T-helper 17 cell (primary cell): Measurements from ENCODE around the gene TRMT1. TPM values are rescaled to one million over a fixed set of nuclear protein-coding genes. Genes with fewer than 3 reads are reported as not detected.

Experiments
- ATAC-seq: fragments of 150-1000 bp; cut with Tn5 transposase; 2 replicates; pipeline ENCODE4 v1.10.0; 2021; ENCODE audit warnings: mild to moderate bottlenecking, moderate library complexity
- DNase-seq, 3 donors: peaks; one replicate each; pipeline versions ENCODE4 v3.0.0 to v3.0.0-alpha.2; 2020 to 2021
- H3K9me3 ChIP-seq: one replicate; pipeline ENCODE4 v1.7.0; 2013; ENCODE audit warnings: low read length, mild to moderate bottlenecking; ENCODE audit not compliant: control insufficient read depth, poor library complexity, severe bottlenecking
- H3K27ac Mint-ChIP-seq: one replicate; pipeline ENCODE4 v1.8.0; 2022; ENCODE audit warnings: mild to moderate bottlenecking, moderate library complexity, mixed read lengths
- H3K27me3 Mint-ChIP-seq: one replicate; pipeline ENCODE4 v1.8.0; 2022; ENCODE audit warnings: mixed read lengths
- H3K36me3 Mint-ChIP-seq: one replicate; pipeline ENCODE4 v1.8.0; 2022; ENCODE audit warnings: low read depth, mixed read lengths
- H3K4me1 Mint-ChIP-seq: one replicate; pipeline ENCODE4 v1.8.0; 2022; ENCODE audit warnings: mild to moderate bottlenecking, mixed read lengths
- H3K4me3 Mint-ChIP-seq: one replicate; pipeline ENCODE4 v1.8.0; 2022; ENCODE audit warnings: mild to moderate bottlenecking, moderate library complexity, mixed read lengths
- total RNA-seq, 4 donors: library from RNA in 2 of 4; stranded (reverse) in 2 of 4; gene quantifications; one replicate each; pipeline ENCODE4 v1.2.3 and lab custom pipeline; 2022 to 2026

Gene TRMT1
- total RNA-seq, 2 donors from 2014 or later: 60.3 to 72.3 TPM

DNA sequence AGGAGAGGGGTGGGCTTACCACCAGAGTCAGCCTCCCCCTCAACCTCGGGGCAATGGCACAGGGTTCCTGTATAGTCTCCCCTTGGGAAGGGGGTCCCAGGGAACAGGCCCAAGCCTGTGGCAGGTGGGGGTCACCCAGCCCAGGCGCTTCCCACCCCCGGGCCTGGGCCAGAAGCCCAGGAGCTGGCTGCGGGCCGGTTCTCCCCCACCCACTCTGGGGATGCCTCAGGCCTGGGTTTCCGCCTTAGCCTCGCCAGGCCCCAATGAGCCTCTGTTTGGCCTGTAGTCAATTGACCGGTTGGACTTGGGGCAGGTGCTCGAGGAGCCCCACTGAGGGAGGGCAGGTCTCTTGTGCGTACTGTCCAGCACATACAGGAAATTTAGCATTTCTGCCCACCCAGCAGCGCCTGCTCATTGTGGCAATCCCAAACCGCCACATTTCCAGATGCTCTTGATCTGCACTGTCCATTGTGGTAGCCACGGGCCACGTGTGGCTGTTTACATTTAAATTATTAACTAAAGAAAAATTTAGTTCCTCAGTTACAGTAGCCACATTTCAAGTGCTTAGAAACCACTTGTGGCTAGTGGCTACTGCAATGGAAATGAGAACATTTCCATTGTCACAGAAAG lies 23.8 kb downstream of the TRMT1 start:
- Mint-ChIP-seq H3K36me3 (peaks cover 2% of the 10 kb centered on the region), H3K4me1 (peaks cover 20% of the 10 kb centered on the region), H3K4me3 (no peak overlapping the region), H3K27ac (no peak overlapping the region), H3K27me3 (peaks cover 7% of the 10 kb centered on the region)
- H3K9me3 ChIP-seq: no peaks in the 10 kb centered on the region
- ATAC-seq (no peak), DNase-seq (no peak)

DNA sequence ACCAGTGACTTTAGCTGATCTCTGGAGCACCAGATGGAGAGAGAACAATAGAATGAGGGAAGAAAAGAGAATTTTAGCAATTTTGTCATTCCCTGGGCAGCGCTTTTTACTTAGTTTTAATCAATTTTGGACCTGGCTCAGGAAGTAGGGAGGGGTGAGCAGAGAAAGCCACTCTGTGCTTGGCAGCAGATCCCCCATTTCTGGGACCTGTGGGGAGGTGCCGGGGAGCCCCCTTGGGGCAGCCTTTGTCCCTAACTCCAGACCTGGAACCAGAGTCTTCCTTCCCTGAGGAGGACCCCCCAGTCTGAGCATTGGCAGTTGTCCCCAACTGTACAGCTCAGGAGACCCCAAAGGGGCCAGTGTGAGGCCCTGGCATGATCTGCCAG lies 24.4 kb downstream of the TRMT1 start:
- peaks cover 7% of the 10 kb centered on the region for H3K27me3 Mint-ChIP-seq
- H3K4me1 Mint-ChIP-seq: peaks cover 20% of the 10 kb centered on the region
- no peak overlapping the region for H3K27ac Mint-ChIP-seq
- no peak overlapping the region for H3K4me3 Mint-ChIP-seq
- no peak for DNase-seq
- peaks cover 2% of the 10 kb centered on the region for H3K36me3 Mint-ChIP-seq
- ATAC-seq: no peak
- no peaks in the 10 kb centered on the region for H3K9me3 ChIP-seq

GRCh38 chr19:13091400-13092157 lies 25.0 kb downstream of the TRMT1 start:
- Mint-ChIP-seq H3K27ac (no peak overlapping the region), H3K4me1 (peaks cover 17% of the 10 kb centered on the region), H3K27me3 (peaks cover 7% of the 10 kb centered on the region), H3K36me3 (peaks cover 2% of the 10 kb centered on the region), H3K4me3 (no peak overlapping the region)
- ATAC-seq: no peak
- no peaks in the 10 kb centered on the region for H3K9me3 ChIP-seq
- no peak for DNase-seq

DNA sequence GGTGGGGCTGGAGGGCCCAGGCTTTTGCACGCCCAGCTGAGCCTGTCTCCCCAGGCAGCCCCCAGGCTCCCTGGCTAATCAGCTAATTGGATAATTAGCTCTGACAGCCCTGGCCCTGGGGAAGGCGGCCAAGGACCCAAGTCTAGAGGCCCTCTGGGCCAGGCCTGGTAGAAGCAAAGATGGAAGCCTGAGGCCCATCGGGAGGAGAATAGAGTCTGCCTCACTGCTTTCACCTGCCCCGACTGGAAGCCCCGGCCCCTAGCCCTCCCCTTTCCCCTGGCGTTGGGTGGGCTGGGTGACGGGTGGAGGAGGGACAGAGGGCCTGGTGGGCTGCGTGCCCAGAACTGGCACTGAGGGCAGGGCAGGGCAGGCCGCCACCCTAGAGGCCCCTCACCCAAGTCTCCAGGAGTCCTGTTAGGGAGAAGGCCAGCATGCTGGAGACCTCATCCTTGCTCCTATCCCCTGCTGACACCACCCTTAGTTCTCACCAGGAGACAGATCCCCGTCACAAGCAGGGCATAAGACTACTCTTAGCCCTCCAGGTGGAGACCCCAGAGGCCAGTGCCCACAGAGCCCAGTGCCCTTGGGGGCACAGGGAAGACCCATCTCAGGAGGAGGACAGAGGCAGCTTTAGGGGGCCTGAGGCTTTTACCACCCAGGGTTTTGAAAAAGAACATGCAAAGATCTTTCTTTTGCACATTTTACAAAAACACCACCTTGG lies 25.9 kb downstream of the TRMT1 start:
- H3K27ac Mint-ChIP-seq: no peak overlapping the region
- DNase-seq: no peak

GRCh38 chr19:13089857-13090507 lies 26.6 kb downstream of the TRMT1 start:
- H3K27ac Mint-ChIP-seq: no peak overlapping the region

More for the DNA sequence above, 25.9 kb downstream of the TRMT1 start:
- H3K36me3 Mint-ChIP-seq: peaks cover 2% of the 10 kb centered on the region
- no peak overlapping the region for H3K4me3 Mint-ChIP-seq
- H3K9me3 ChIP-seq: no peaks in the 10 kb centered on the region
- H3K4me1 Mint-ChIP-seq: peaks cover 16% of the 10 kb centered on the region
- ATAC-seq: no peak
- peaks cover 6% of the 10 kb centered on the region for H3K27me3 Mint-ChIP-seq

GRCh38 chr19:13089139-13089856 lies 27.2 kb downstream of the TRMT1 start:
- Mint-ChIP-seq H3K4me1 (peaks cover 10% of the 10 kb centered on the region), H3K36me3 (peaks cover 2% of the 10 kb centered on the region), H3K27ac (no peak overlapping the region), H3K27me3 (peaks cover 10% of the 10 kb centered on the region), H3K4me3 (no peak overlapping the region)
- H3K9me3 ChIP-seq: no peaks in the 10 kb centered on the region
- DNase-seq (no peak), ATAC-seq (peak; percentile 65)

More at GRCh38 chr19:13089857-13090507, 26.6 kb downstream of the TRMT1 start:
- Mint-ChIP-seq H3K4me1 (peaks cover 14% of the 10 kb centered on the region), H3K36me3 (peaks cover 2% of the 10 kb centered on the region), H3K27me3 (peaks cover 9% of the 10 kb centered on the region), H3K4me3 (no peak overlapping the region)
- DNase-seq (no peak), ATAC-seq (no peak)
- no peaks in the 10 kb centered on the region for H3K9me3 ChIP-seq

DNA sequence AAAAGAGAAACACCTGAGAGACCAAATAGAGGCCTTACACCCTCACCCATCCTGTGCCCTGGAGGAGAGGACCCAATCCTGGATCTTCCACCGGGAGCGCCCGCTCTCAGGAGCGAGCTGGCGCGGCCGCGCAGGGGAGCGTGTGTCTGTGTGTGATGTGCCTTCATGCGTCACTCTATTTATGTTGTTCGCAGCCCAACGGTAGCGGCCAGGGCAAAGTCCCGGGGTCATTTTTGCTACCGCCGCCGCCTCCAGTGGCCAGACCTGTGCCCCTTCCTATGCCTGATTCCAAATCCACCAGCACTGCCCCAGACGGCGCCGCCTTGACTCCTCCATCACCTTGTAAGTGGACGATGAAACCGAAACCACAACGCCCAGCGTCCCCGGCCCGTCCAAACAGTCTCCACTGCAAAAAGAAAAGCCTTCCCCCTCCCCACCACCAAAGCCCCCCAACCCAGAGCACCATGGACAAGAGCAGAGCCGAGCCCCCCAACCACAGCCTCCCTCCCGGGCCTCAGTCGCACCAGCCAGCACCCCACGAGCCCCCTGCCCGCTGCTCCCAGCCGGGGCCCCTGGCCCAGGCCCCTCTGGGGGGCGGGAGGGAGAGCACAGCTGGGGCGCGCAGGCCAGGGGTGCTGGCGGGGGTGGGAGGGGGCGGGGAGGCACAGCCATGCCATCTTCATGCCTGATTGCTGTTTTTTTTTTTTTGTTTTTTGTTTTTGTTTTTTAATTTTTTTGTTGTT lies 28.6 kb downstream of the TRMT1 start:
- peaks cover 2% of the 10 kb centered on the region for H3K36me3 Mint-ChIP-seq
- H3K27ac Mint-ChIP-seq: no peak overlapping the region
- H3K4me3 Mint-ChIP-seq: peak overlapping the region; percentile 19
- peaks cover 7% of the 10 kb centered on the region for H3K4me1 Mint-ChIP-seq
- ATAC-seq: no peak
- H3K9me3 ChIP-seq: no peaks in the 10 kb centered on the region
- peaks cover 13% of the 10 kb centered on the region for H3K27me3 Mint-ChIP-seq
- no peak for DNase-seq

- DNase-seq (no peak), ATAC-seq (no peak)
- no peak overlapping the region for H3K4me3 Mint-ChIP-seq
- H3K27ac Mint-ChIP-seq: no peak overlapping the region
- H3K4me1 Mint-ChIP-seq: peaks cover 7% of the 10 kb centered on the region
- H3K9me3 ChIP-seq: no peaks in the 10 kb centered on the region
- peaks cover 2% of the 10 kb centered on the region for H3K36me3 Mint-ChIP-seq
- peaks cover 13% of the 10 kb centered on the region for H3K27me3 Mint-ChIP-seq
Measured at GRCh38 chr19:13087295-13087694, 29.2 kb downstream of the TRMT1 start.

DNA sequence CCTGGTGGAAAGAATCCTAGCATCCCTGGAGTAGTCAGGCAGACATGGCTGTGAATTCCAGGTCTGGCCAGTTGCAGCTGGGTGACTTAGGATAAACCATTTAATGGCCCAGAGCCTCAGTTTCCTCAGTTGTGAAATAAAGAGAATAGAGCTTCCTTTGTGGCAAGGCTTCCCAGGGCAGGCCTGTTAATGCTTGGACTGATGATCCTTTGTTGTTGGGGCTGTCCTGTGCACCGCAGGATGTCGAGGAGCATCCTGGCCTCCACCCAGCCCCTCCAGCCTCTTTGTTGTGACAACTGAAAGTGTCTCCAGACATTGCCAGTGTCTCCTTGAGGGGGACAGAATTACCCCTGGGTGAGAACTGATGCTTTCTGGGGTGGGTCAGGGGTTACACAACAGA lies 30.2 kb downstream of the TRMT1 start:
- no peak overlapping the region for H3K27ac Mint-ChIP-seq
- peaks cover 7% of the 10 kb centered on the region for H3K4me1 Mint-ChIP-seq
- peaks cover 2% of the 10 kb centered on the region for H3K36me3 Mint-ChIP-seq
- no peak for DNase-seq
- H3K9me3 ChIP-seq: no peaks in the 10 kb centered on the region
- no peak overlapping the region for H3K4me3 Mint-ChIP-seq
- ATAC-seq: no peak
- H3K27me3 Mint-ChIP-seq: peaks cover 13% of the 10 kb centered on the region

DNA sequence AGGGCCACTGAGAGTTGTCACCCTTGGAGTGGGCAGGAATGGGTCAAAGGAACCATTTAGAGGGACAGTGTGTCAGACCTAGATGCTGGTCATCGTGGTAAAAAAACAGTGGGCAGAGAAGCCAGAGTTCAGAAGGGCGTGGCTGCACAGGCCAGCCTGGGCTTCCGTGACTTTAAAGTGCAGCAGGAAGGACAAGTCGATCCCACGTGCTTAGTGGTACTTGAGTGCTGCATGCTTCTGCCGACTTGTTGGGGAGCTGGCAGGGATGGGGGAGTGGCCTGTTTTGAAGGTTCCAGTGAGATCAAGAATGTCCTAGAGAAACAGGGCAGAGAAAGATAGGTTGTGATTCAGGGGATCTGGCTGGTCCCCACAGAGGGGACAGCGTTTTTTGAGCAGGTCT lies 30.9 kb downstream of the TRMT1 start:
- H3K36me3 Mint-ChIP-seq: peaks cover 2% of the 10 kb centered on the region
- no peak for DNase-seq
- H3K4me3 Mint-ChIP-seq: no peak overlapping the region
- H3K9me3 ChIP-seq: no peaks in the 10 kb centered on the region
- peaks cover 7% of the 10 kb centered on the region for H3K4me1 Mint-ChIP-seq
- ATAC-seq: no peak
- no peak overlapping the region for H3K27ac Mint-ChIP-seq
- H3K27me3 Mint-ChIP-seq: peaks cover 13% of the 10 kb centered on the region

DNA sequence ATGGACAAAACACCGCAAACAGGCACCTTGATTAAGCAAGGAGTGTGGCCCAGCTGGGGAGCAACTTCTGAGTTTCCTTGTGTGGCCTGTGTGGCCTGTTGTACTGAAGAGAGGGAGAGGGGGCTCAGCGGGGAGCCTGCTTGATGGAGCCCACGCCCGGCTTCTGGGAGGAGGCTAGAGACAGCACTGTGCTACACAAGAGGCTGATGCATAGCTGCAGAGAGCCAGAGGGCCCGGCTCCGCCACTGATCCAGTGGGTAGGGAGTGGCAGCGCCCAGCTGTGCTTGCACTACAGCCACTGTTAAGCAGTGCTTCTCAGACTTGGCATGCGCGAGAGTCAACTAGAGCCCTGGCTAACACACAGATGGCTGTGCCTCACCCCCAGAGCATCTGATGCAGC lies 32.9 kb downstream of the TRMT1 start:
- Mint-ChIP-seq H3K27me3 (peaks cover 13% of the 10 kb centered on the region), H3K36me3 (peaks cover 2% of the 10 kb centered on the region), H3K27ac (no peak overlapping the region), H3K4me1 (peaks cover 11% of the 10 kb centered on the region), H3K4me3 (no peak overlapping the region)
- DNase-seq (no peak), ATAC-seq (no peak)
- no peaks in the 10 kb centered on the region for H3K9me3 ChIP-seq

DNA sequence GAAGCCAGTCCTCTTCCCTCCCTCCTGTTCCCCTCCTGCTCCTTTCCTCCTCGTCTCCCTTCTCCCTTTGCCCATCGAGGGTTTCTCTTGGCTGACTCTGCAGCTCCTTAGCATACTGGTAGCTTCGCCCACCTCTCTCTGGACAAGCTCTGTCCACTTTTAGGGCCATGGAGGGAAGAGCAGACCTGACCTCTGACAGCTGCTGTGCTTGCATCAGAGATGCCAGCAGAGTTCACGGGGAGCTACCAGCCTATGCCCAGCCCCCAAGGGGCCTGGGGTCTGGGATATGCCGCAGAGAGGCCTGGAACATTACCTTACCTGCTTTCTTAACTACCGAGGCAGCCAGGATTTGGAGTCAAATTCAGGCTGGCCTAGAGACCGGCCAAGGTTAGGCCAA lies 33.5 kb downstream of the TRMT1 start:
- H3K4me3 Mint-ChIP-seq: no peak overlapping the region
- DNase-seq: no peak
- peaks cover 2% of the 10 kb centered on the region for H3K36me3 Mint-ChIP-seq
- H3K27ac Mint-ChIP-seq: no peak overlapping the region
- H3K9me3 ChIP-seq: no peaks in the 10 kb centered on the region
- peaks cover 11% of the 10 kb centered on the region for H3K4me1 Mint-ChIP-seq
- ATAC-seq: no peak
- peaks cover 13% of the 10 kb centered on the region for H3K27me3 Mint-ChIP-seq
